Kidney epithelial cell (primary cell): Measurements from ENCODE around the gene KIAA1671. TPM values are rescaled to one million over a fixed set of nuclear protein-coding genes. Genes with fewer than 3 reads are reported as not detected.
A peak's percentile ranks its signal among the peaks of the same experiment; 100 is the strongest.

ENCODE experiments used
- DNase-seq: peaks from one replicate; pipeline ENCODE4 v3.0.0-alpha.2; 2010; ENCODE audit warnings: low read depth
- H3K27me3 ChIP-seq: 2 replicates; pipeline ENCODE4 v1.6.0; 2011; ENCODE audit warnings: low read length; ENCODE audit not compliant: control insufficient read depth, insufficient read depth
- H3K36me3 ChIP-seq: 2 replicates; pipeline ENCODE4 v1.5.1; 2011; ENCODE audit warnings: low read length; ENCODE audit not compliant: control insufficient read depth, insufficient read depth
- H3K4me3 ChIP-seq: 2 replicates; pipeline ENCODE4 v1.5.1; 2011; ENCODE audit warnings: low read depth, mild to moderate bottlenecking, control low read depth, low read length
- CTCF ChIP-seq: IDR thresholded peaks from 2 replicates; pipeline ENCODE4 v1.5.1; 2011; ENCODE audit warnings: mild to moderate bottlenecking, moderate library complexity, low read length, control low read depth, inconsistent platforms; ENCODE audit not compliant: insufficient read depth, poor library complexity, severe bottlenecking
- total RNA-seq: library from RNA; depleted of rRNA; stranded (reverse); fragments of >200 nt; gene quantifications from 2 replicates; pipeline ENCODE4 v1.2.3, GENCODE V29; 2015

KIAA1671 gene
- total RNA-seq, 1 donor from 2014 or later: 32.3 TPM

GRCh38 chr22:25104367-25104766 lies 151.9 kb downstream of the KIAA1671 start:
- TF ChIP-seq CTCF: no peak
- Histone ChIP-seq H3K4me3 (no peak overlapping the region), H3K36me3 (no peaks in the 10 kb centered on the region), H3K27me3 (no peaks in the 10 kb centered on the region)
- no peak for DNase-seq

- H3K4me3 ChIP-seq: no peak overlapping the region
- no peaks in the 10 kb centered on the region for H3K27me3 ChIP-seq
- DNase-seq: no peak
- TF ChIP-seq CTCF: no peak
- H3K36me3 ChIP-seq: no peaks in the 10 kb centered on the region
Observed at GRCh38 chr22:25105817-25106650, 153.5 kb downstream of the KIAA1671 start.

- H3K36me3 ChIP-seq: no peaks in the 10 kb centered on the region
- no peaks in the 10 kb centered on the region for H3K27me3 ChIP-seq
- no peak for TF ChIP-seq CTCF
- DNase-seq: no peak
- no peak overlapping the region for H3K4me3 ChIP-seq
Observed at GRCh38 chr22:25109878-25110595, 157.5 kb downstream of the KIAA1671 start.

- no peak overlapping the region for H3K4me3 ChIP-seq
- no peak for TF ChIP-seq CTCF
- H3K27me3 ChIP-seq: no peaks in the 10 kb centered on the region
- no peak for DNase-seq
- no peaks in the 10 kb centered on the region for H3K36me3 ChIP-seq
Observed at GRCh38 chr22:25110596-25110845, 158.0 kb downstream of the KIAA1671 start.

- H3K4me3 ChIP-seq: peak overlapping the region; percentile 49
- peak; percentile 82 for DNase-seq
- H3K36me3 ChIP-seq: no peaks in the 10 kb centered on the region
- peak; percentile 56 for TF ChIP-seq CTCF
- no peaks in the 10 kb centered on the region for H3K27me3 ChIP-seq
Observed at GRCh38 chr22:25110846-25111578, 158.5 kb downstream of the KIAA1671 start.
